SK-N-SH treated with all-trans-retinoic acid at 6 μM for 48 hours (cell line): ENCODE measurements around the gene RIN3.

Experiments used
- OSR1 ChIP-seq: fragments of 250-450 bp; sonication (Bioruptor Pico); IDR thresholded peaks from 2 replicates; pipeline ENCODE4 v1.8.0; 2022; ENCODE audit warnings: moderate library complexity, mild to moderate bottlenecking, inconsistent platforms
- RARB ChIP-seq: fragments of 250-450 bp; sonication (Bioruptor Pico); IDR thresholded peaks from 2 replicates; pipeline ENCODE4 v1.8.0; 2021; ENCODE audit warnings: mild to moderate bottlenecking, moderate library complexity
- SNAI2 ChIP-seq: fragments of 250-450 bp; sonication (Bioruptor Pico); IDR thresholded peaks from 2 replicates; pipeline ENCODE4 v1.5.0; 2020; ENCODE audit warnings: mild to moderate bottlenecking, moderate library complexity
- TOX ChIP-seq: fragments of 250-450 bp; sonication (Bioruptor Pico); IDR thresholded peaks from 2 replicates; pipeline ENCODE4 v1.8.0; 2021; ENCODE audit warnings: mild to moderate bottlenecking, moderate library complexity, borderline replicate concordance
- ZFP3 ChIP-seq: fragments of 250-450 bp; sonication (Bioruptor Pico); IDR thresholded peaks from 2 replicates; pipeline ENCODE4 v1.5.0; 2020; ENCODE audit warnings: mild to moderate bottlenecking, moderate library complexity
- ZFP30 ChIP-seq: fragments of 450-650 bp; formaldehyde crosslinking; IDR thresholded peaks from 2 replicates; pipeline ENCODE4 v1.5.0; 2022; ENCODE audit warnings: mild to moderate bottlenecking, moderate library complexity
- ZNF8 ChIP-seq: fragments of 450-650 bp; formaldehyde crosslinking; IDR thresholded peaks from 2 replicates; pipeline ENCODE4 v1.5.0; 2020; ENCODE audit warnings: mild to moderate bottlenecking, moderate library complexity

DNA sequence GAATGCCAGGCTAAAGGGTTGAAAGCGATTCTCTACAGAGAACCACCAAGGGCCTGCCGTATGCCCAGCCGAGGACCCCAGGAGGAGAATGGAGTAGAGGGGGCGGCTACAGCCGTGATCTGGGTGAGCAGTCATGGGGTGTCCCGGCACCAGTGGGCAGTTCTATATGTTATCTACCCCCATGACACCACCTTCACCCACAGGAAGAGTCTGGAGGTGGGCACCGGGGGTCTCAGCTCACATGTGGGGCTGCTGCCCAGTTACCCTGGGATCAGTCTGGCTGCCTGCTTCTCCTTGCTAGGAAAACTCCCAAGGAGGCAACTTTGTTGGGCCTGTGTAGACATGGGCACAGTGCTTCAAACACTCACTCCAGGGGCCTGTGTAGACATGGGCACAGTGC is 135.5 kb downstream of the RIN3 start:
- no peak for TF ChIP-seq SNAI2 (CRISPR knock-in tag)
- no peak for TF ChIP-seq RARB (CRISPR knock-in tag)
- no peak for TF ChIP-seq ZFP3 (CRISPR knock-in tag)
- no peak for TF ChIP-seq TOX (CRISPR knock-in tag)
- no peak for TF ChIP-seq OSR1 (CRISPR knock-in tag)
- no peak for TF ChIP-seq ZNF8 (CRISPR knock-in tag)
- no peak for TF ChIP-seq ZFP30 (CRISPR knock-in tag)
